Forelimb muscle (tissue), 1 donor: ENCODE results near the gene CCDC201. TPM values are rescaled to one million over a fixed set of nuclear protein-coding genes. Genes with fewer than 3 reads are reported as not detected.

ENCODE experiments used
- DNase-seq: peaks from one replicate; pipeline ENCODE4 v3.0.0-alpha.2; 2013; ENCODE audit warnings: low read depth
- polyA plus RNA-seq: library from polyadenylated mRNA; unstranded; fragments of 120-200 nt; gene quantifications from one replicate; pipeline ENCODE4 v1.2.1, GENCODE V29; 2013; ENCODE audit not compliant: insufficient read length

CCDC201 gene
- not detected for polyA plus RNA-seq

GRCh38 chr7:45873035-45873354, at the start of gene CCDC201:
Gene CCDC201, minus strand, starts transcription at chr7:45873082. Its CDS starts 75 bp downstream, at chr7:45873007.
- DNase-seq: no peak

- DNase-seq: no peak
Measured at GRCh38 chr7:45921699-45922519, 49.0 kb upstream of the CCDC201 start.

- DNase-seq: no peak
Measured at GRCh38 chr7:45921381-45921698, 48.5 kb upstream of the CCDC201 start.

- DNase-seq: no peak
Measured at GRCh38 chr7:45920502-45921380, 47.9 kb upstream of the CCDC201 start, which contains the start of gene IGFBP3. Gene IGFBP3, minus strand, starts transcription at chr7:45921272. Its CDS starts 132 bp downstream, at chr7:45921140.

GRCh38 chr7:45919993-45920459, 47.1 kb upstream of the CCDC201 start:
- no peak for DNase-seq

- DNase-seq: no peak
Measured at GRCh38 chr7:45919231-45919784, 46.4 kb upstream of the CCDC201 start.

GRCh38 chr7:45918556-45918955, 45.7 kb upstream of the CCDC201 start:
- no peak for DNase-seq

GRCh38 chr7:45917658-45918057, 44.8 kb upstream of the CCDC201 start:
- DNase-seq: no peak

GRCh38 chr7:45917064-45917463, 44.2 kb upstream of the CCDC201 start:
- no peak for DNase-seq

GRCh38 chr7:45915606-45916005, 42.7 kb upstream of the CCDC201 start:
- DNase-seq: no peak

- DNase-seq: no peak
Measured at GRCh38 chr7:45914911-45915310, 42.0 kb upstream of the CCDC201 start.

GRCh38 chr7:45912972-45913371, 40.1 kb upstream of the CCDC201 start:
- no peak for DNase-seq

GRCh38 chr7:45911311-45911710, 38.4 kb upstream of the CCDC201 start:
- DNase-seq: no peak

GRCh38 chr7:45910855-45911254, 38.0 kb upstream of the CCDC201 start:
- no peak for DNase-seq

- no peak for DNase-seq
Measured at GRCh38 chr7:45909561-45909960, 36.7 kb upstream of the CCDC201 start.

- DNase-seq: no peak
Measured at GRCh38 chr7:45902820-45903219, 29.9 kb upstream of the CCDC201 start.

- no peak for DNase-seq
Measured at GRCh38 chr7:45901566-45901965, 28.7 kb upstream of the CCDC201 start.

- no peak for DNase-seq
Measured at GRCh38 chr7:45898222-45898621, 25.3 kb upstream of the CCDC201 start.

GRCh38 chr7:45897042-45897690, 24.3 kb upstream of the CCDC201 start:
- DNase-seq: no peak

GRCh38 chr7:45894665-45895062, 21.8 kb upstream of the CCDC201 start:
- no peak for DNase-seq

GRCh38 chr7:45893996-45894664, 21.2 kb upstream of the CCDC201 start:
- no peak for DNase-seq
